ENCODE measurements around the gene ETAA1. TPM values are rescaled to one million over a fixed set of nuclear protein-coding genes. Genes with fewer than 3 reads are reported as not detected.

Gene ETAA1
- total RNA-seq, 1 donor from 2014 or later = 18.8 TPM

- H3K4me1 Mint-ChIP-seq = peaks cover 7% of the 10 kb centered on the region
- DNase-seq (ENCODE audit: low read depth, low spot score) = no peak
- no peaks in the 10 kb centered on the region for H3K9me3 Mint-ChIP-seq
- TF ChIP-seq CTCF (conservative IDR thresholded peaks at IDR 0.05) = no peak
- H3K27me3 Mint-ChIP-seq (ENCODE audit: low read depth) = no peaks in the 10 kb centered on the region
- no peaks in the 10 kb centered on the region for H3K36me3 Mint-ChIP-seq (ENCODE audit: low read depth)
- H3K27ac Mint-ChIP-seq (ENCODE audit: unreplicated experiment) = no peak overlapping the region
- H3K4me3 Mint-ChIP-seq = no peak overlapping the region
Measured at GRCh38 chr2:67451086-67451832, 54.1 kb downstream of the ETAA1 start.

GRCh38 chr2:67453310-67453709, 56.2 kb downstream of the ETAA1 start:
- no peaks in the 10 kb centered on the region for H3K9me3 Mint-ChIP-seq
- TF ChIP-seq CTCF (conservative IDR thresholded peaks at IDR 0.05) = no peak
- no peak for DNase-seq (ENCODE audit: low read depth, low spot score)
- H3K27me3 Mint-ChIP-seq (ENCODE audit: low read depth) = no peaks in the 10 kb centered on the region
- no peak overlapping the region for H3K27ac Mint-ChIP-seq (ENCODE audit: unreplicated experiment)
- peaks cover 15% of the 10 kb centered on the region for H3K4me1 Mint-ChIP-seq
- H3K4me3 Mint-ChIP-seq = no peak overlapping the region
- no peaks in the 10 kb centered on the region for H3K36me3 Mint-ChIP-seq (ENCODE audit: low read depth)

GRCh38 chr2:67455219-67456142, 58.3 kb downstream of the ETAA1 start:
- Mint-ChIP-seq H3K4me3 (no peak overlapping the region), H3K9me3 (no peaks in the 10 kb centered on the region), H3K4me1 (peaks cover 18% of the 10 kb centered on the region), H3K27ac (ENCODE audit: unreplicated experiment) (no peak overlapping the region), H3K27me3 (ENCODE audit: low read depth) (no peaks in the 10 kb centered on the region), H3K36me3 (ENCODE audit: low read depth) (no peaks in the 10 kb centered on the region)
- no peak for DNase-seq (ENCODE audit: low read depth, low spot score)
- no peak for TF ChIP-seq CTCF (conservative IDR thresholded peaks at IDR 0.05)

- no peaks in the 10 kb centered on the region for H3K27me3 Mint-ChIP-seq (ENCODE audit: low read depth)
- H3K36me3 Mint-ChIP-seq (ENCODE audit: low read depth) = no peaks in the 10 kb centered on the region
- H3K4me3 Mint-ChIP-seq = no peak overlapping the region
- H3K9me3 Mint-ChIP-seq = no peaks in the 10 kb centered on the region
- TF ChIP-seq CTCF (conservative IDR thresholded peaks at IDR 0.05) = no peak
- peaks cover 18% of the 10 kb centered on the region for H3K4me1 Mint-ChIP-seq
- H3K27ac Mint-ChIP-seq (ENCODE audit: unreplicated experiment) = no peak overlapping the region
- no peak for DNase-seq (ENCODE audit: low read depth, low spot score)
Measured at GRCh38 chr2:67456428-67456827, 59.3 kb downstream of the ETAA1 start.

GRCh38 chr2:67457699-67458098, 60.6 kb downstream of the ETAA1 start:
- no peak overlapping the region for H3K4me3 Mint-ChIP-seq
- H3K27ac Mint-ChIP-seq (ENCODE audit: unreplicated experiment) = no peak overlapping the region
- no peaks in the 10 kb centered on the region for H3K36me3 Mint-ChIP-seq (ENCODE audit: low read depth)
- no peak for DNase-seq (ENCODE audit: low read depth, low spot score)
- TF ChIP-seq CTCF (conservative IDR thresholded peaks at IDR 0.05) = no peak
- H3K9me3 Mint-ChIP-seq = no peaks in the 10 kb centered on the region
- H3K27me3 Mint-ChIP-seq (ENCODE audit: low read depth) = no peaks in the 10 kb centered on the region
- H3K4me1 Mint-ChIP-seq = peaks cover 18% of the 10 kb centered on the region

All from neural crest cell (in vitro differentiated cells).